NCI-H2081 treated with DMSO at 0.1 percent for 48 hours (cell line): ENCODE data around the gene RAB5B.
"Not testable (repeated sequence)": the region's sequence is repeated elsewhere in the genome, so short reads cannot be mapped to it uniquely, and the experiment has no call there.

Source experiments
- DNase-seq: peaks from one replicate; lab custom pipeline; 2025; lab: John Stamatoyannopoulos, UW

Gene RAB5B

GRCh38 chr12:55982319-55982936 is 8.6 kb downstream of the RAB5B start:
- no peak for DNase-seq

DNA sequence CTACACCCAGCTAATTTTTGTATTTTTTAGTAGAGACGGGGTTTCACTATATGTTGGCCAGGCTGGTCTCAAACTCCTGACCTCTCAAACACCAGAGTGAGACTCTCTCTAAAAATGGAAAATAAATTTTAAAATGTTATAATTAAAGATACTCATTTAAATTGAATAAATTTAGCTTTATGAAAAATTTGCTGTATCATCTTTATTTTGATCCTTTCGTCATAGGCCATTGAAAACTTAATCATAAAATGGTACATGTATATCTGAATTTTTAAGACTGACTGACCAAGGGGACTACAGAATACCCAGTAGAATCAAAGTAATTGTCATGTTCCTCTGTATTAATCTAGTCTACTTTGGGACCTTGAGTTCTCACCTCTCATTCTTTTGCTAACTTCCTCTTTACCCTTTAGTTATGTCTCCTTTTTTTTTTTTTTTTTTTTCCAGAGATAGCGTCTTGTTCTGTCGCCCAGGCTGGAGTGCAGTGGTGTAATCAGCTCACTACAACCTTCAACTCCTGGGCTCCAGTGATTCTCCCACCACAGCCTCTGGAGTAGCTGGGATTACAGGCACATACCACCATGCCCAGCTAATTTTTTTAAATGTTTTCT is 9.5 kb downstream of the RAB5B start:
- DNase-seq = no peak

- DNase-seq = no peak
These were observed 11.0 kb downstream of the RAB5B start for GRCh38 chr12:55984861-55985260.

DNA sequence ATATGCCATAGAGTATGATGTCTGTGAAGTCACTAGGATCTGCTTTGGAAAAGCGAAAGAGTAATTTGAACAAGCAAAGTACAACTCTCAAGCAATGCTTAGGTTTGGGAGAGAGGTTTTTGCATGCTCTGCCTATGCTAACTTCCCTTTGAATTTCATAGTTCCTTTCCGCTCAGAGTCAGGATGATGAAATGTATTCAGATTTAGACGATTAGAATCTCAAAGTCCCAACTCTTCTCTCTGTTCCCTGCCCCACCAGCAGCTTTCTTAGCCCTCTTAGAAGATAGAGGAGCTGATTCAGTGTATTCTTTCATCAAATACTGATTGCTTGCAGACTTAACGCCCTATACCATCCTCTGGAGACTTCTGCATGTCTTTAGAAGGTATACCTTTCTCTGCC is 11.5 kb downstream of the RAB5B start:
- DNase-seq = no peak

DNA sequence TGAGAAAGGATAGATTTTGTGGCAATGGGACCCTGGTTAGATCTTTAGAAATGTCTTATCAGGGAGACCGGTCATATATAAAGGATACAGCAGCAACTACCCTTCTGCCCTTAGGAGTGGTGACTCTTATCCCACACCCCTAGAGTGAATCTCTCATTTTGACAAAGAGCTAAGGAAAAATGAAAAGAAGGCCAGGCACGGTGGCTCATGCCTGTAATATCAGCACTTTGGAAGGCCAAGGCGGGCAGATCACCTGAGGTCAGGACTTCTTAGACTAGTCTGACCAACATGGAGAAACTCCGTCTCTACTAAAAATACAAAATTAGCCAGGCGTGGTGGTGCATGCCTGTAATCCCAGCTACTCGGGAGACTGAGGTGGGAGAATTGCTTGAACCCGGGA is 12.1 kb downstream of the RAB5B start:
- DNase-seq = not testable (repeated sequence)

- no peak for DNase-seq
These were observed 17.2 kb downstream of the RAB5B start for GRCh38 chr12:55991110-55991509.

DNA sequence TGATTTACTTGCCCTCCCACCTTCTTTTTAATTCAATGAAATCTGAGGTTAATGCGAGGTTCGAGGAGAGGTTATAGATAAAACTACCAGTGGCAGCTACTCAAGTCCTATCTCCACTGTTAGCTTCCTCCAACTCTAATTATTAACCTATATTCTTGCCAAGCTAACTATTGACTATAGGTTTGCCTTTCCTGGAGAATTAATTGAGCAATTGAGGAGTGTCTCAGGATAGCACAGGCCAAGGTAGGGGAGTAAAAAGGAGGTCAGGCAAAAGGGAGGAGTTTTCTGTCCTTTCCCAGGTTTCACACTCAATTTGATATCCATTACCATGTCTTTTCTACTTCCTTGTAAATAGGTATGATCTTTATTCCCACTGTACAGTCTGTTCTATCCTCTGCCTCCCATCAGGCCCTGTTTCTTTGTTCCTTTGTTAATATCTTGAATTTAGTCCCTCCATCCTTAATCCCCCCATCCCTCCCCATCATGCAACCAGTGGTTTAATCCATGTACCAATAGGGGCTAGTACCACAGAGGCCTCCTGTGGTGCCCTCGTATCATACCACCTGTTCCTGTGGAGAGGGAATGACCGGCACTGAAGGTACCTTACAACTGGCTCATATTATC is 19.5 kb downstream of the RAB5B start:
- DNase-seq = no peak

GRCh38 chr12:55995366-55995765 is 21.5 kb downstream of the RAB5B start:
- DNase-seq = no peak

DNA sequence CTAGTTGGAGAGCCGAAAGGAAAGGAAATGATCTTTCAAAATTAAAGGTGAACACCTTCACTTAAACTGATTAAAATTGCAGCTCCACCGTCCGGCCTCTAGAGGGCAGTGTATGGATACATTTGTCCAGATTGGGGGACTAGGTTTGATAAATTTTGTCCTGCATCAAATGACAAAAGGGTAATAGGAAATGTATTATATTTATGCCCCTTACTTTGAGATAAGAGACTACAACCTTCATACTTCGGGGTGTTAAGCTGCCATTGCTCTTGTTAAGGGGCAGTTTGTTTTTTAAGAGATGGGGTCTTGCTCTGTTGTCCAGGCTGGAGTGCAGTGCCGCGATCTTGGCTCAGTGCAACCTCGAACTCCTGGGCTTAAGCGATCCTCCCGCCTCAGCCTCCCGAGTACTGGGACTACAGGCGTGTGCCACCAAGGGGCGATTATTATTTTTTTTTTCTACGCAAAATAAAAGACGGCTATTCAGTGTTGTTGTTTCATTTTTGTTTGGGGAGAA is 22.4 kb downstream of the RAB5B start:
- peak; percentile 24 for DNase-seq

GRCh38 chr12:55996715-55997534 is 23.0 kb downstream of the RAB5B start, which contains the start of gene SUOX:
Gene SUOX (plus strand): TSS chr12:55997276. CDS start chr12:56002222, 4,946 bp downstream.
- DNase-seq = peak; percentile 43

GRCh38 chr12:55997535-55997859 is 23.6 kb downstream of the RAB5B start:
- DNase-seq = no peak

- not testable (repeated sequence) for DNase-seq
These were observed 25.6 kb downstream of the RAB5B start for GRCh38 chr12:55999522-55999921.

- DNase-seq = not testable (repeated sequence)
These were observed 26.2 kb downstream of the RAB5B start for GRCh38 chr12:55999999-56000540.

DNA sequence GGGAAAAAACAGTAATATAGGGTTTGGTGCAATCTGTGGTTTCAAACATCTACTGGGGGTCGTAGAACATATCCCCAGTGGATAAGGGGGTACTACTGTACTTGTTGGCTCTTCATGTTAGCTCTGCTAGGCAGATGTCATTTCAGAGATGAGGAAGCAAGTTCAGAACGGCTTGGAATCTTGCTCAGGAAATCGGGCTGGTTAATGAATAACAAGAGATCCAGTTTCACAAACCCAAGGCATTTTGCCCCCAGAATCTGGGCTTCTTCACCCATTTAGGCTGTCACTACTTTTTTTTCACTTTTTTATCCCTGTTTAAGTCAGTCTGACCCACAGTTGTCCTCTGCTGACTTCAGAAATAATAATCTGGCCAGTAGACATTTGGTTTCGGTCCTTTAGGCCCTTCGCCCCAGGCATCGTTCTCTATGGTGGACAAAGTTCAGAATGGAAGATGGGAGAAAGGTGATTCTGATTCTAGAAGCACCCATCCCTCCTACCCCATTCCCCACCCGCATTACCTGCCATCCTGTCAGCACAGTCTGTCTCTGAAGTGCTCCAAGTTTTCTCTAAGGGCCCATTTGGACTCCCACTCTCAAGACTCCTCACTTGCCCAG is 27.7 kb downstream of the RAB5B start:
- DNase-seq = no peak

DNA sequence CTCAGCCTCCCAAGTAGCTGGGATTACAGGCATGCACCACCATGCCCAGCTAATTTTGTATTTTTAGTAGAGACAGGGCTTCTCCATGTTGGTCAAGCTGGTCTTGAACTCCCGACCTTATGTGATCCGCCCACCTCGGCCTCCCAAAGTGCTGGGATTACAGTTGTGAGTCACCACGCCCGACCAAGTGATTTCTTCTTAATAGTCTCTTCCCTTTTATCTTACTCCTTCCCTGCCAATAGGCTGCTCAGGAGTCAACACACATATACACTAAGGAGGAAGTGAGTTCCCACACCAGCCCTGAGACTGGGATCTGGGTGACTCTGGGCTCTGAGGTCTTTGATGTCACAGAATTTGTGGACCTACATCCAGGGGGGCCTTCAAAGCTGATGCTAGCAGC is 29.5 kb downstream of the RAB5B start:
- DNase-seq = not testable (repeated sequence)

DNA sequence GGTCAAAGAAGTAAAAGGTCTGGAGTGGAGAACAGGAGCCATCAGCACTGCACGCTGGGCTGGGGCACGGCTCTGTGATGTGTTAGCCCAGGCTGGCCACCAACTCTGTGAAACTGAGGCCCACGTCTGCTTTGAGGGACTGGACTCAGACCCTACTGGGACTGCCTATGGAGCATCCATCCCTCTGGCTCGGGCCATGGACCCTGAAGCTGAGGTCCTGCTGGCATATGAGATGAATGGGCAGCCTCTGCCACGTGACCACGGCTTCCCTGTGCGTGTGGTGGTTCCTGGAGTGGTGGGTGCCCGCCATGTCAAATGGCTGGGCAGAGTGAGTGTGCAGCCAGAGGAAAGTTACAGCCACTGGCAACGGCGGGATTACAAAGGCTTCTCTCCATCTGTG is 30.3 kb downstream of the RAB5B start:
- no peak for DNase-seq

DNA sequence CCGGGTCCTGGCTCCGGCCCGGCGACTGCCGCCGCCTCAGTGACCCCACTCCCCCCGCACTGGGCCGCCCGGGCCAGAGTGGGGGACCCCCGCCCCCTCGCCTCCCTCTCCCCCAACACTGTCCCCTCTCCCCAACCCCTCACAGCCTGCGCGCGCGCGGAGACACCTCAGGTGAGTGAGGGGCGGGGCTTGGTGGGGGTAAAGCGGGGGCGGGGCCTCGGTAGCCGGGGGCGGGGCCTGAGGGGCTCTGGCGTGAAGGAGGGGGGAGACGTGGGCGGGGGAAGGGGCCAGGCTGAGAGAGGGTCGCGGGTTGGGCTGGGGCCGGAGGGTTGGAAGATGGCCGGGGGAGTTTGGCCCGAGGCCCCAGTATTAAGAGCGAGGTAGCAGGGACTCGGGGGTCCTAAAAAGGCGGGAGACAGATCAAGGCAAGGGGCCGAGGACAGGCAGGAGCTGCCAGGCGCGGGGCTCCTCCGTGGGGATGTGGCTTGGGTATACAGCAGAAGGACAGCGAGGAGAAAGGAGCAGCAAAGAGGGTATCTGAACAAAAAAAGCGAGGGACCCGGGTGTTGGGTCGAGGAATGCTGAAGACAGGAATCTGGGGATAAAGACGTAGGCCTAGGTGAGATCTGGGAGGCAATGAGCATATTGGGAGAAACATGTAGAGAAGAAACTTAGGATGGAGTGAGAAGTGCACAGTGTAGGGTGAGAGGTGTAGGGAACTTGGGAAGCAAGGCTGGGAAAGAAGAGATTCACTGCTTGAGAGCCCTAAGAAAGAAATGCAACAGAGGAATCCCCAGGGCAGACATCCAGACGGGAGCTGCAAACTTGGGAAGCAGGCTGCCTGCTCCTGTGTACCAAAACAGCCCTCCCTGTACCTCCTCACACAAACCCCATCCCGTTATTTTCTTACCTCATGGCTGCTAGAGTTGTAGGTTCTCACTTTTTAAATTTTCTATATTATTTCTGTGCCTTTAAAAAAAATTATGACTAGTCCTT is 34.0 kb downstream of the RAB5B start:
- DNase-seq = no peak

GRCh38 chr12:56010111-56010570 is 36.3 kb downstream of the RAB5B start:
- DNase-seq = no peak

GRCh38 chr12:56011509-56012090 is 37.7 kb downstream of the RAB5B start:
- no peak for DNase-seq

DNA sequence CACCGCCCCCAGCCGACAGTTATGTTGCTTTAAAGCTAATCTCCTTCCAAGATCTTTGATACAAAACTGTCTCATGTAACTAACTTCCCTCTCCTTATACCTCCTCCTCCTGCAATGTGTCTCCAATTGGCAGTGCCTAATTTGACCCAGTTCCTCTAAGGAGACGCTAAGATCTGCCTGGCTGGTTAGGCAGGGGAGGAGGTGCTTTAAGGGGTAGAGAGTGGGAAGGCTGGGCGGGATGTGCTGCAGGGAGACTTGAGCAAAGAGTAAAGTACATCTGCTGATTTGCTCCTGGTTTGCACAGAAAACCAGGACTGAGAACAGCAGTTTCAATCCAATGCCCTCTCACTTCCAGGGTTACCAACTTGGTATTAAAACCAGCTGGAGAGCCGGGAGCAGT is 39.6 kb downstream of the RAB5B start:
- no peak for DNase-seq
